Daoy (cell line): ENCODE data around the gene C2orf49. TPM values are rescaled to one million over a fixed set of nuclear protein-coding genes. Genes with fewer than 3 reads are reported as not detected.

Source experiments
- DNase-seq: peaks from one replicate; pipeline ENCODE4 v3.0.0-alpha.2; 2015; ENCODE audit warnings: low read depth
- total RNA-seq: library from RNA; depleted of rRNA; stranded (reverse); fragments of >200 nt; shearing (Covaris generic); gene quantifications from 2 replicates; pipeline ENCODE4 v1.2.3, GENCODE V29; 2014

C2orf49 gene
- total RNA-seq, 1 experiment from 2014 or later, result 10.1 TPM

DNA sequence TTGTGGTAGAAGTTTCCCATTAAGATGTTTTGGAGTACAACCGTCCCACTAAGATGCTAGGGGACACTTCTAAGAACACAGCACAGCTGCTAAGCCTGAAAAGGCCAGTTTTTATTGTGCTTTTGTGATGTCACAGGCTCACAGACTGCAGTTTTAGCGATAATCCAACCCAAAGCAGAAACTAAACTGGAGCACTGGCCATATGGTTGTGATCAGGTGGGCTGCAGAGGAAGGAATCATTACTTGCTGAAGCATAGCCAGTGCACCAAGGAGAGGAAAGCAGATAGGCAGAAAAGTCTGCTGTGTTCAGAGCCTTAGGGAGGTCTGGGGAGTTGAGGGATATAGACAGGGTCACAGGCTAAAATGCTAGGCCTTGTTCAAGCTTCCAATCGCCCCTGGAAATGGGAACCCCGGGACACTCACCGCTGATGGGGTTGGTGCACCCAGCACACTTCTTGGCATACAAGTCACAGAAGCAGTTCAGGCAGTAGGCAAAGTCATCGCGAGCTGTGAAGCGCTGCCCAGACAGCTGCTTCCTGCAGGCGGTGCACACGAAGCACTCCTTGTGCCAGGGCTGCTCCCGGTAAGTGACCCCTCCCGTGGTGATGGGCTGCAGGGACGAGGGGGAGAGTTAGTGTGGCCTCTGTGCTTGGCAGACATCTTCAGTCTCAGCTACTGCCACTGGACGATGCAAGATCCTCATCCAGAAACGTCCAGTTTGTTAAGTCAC is 25.7 kb downstream of the C2orf49 start:
- DNase-seq, result no peak

DNA sequence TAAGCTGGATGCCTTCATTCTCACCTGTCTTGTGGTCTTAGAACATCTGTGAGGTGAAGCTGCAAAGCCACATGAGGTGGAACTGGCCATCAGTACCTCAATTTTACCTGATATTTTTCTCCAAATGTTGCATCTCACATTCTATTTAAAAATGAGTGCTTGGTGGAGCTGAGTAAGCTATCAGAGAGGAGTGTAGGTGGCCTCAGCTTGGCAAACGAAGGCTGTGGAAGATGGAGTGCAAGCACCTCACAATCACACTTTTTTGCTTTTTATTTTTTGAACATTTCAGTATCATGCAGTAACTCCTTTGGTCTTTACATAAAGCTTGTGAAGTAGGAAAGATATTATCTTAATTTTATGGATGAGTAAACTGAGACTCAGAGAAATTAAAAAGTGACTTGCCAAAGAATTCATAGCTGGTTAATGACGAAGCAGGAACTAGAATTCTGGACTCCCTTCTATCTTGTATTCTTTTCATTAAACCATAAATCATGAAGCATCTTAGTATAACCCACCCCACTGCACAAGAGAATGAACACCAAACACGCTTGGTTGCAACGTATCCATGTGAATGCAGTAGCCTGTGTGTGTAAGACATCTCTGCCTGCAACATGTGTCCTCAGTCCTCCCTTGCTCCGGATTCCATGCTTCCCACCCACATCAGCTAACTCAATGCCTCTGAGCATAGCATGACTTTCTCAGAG is 27.2 kb downstream of the C2orf49 start:
- DNase-seq, result no peak

- DNase-seq, result no peak
Observed at GRCh38 chr2:105365206-105365605, 27.9 kb downstream of the C2orf49 start.

GRCh38 chr2:105368759-105369408 is 31.5 kb downstream of the C2orf49 start:
- no peak for DNase-seq

DNA sequence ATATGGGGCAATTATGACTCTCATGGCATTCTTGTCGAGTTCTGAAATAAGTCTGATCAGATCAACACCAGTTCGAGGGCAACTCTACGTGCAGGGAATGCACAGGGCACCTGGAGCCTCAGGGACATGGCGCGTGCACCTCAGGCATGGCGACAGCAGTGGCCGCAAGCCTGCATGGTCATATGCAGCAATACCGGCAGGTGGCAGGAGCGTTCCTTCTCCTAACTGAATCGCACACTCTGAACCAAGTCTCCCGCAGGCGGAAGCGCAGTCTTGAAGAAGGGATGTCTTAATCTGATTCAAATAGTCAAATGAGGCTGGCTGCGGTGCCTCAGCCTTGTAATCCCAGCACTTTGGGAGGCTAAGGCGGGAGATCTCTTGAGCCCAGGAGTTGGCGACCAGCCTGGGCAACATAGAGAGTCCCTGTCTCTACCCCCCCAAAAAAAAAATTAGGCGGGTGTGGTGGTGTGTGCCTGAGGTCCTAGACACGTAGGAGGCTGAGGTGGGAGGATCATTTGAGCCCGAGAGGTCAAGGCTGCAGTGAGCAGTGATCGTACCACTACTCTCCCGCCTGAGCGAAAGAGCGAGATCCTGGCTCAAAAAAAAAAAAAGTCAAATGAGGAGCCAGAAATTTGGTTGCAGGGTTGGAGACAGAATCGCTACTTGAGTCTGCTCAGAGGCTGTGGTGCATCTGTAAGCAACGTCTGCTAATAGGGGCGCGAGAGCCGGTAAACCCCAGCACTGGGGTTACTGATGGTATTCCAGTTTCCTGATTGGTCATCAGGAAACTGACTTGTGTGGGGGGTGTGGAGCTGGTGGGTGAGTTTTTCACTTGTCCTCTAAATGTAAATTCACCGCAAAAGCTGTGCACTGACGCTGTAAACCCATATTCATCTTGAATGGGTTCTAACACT is 32.7 kb downstream of the C2orf49 start:
- DNase-seq, result peak; percentile 67

GRCh38 chr2:105371156-105371555 is 33.8 kb downstream of the C2orf49 start:
- DNase-seq, result no peak

DNA sequence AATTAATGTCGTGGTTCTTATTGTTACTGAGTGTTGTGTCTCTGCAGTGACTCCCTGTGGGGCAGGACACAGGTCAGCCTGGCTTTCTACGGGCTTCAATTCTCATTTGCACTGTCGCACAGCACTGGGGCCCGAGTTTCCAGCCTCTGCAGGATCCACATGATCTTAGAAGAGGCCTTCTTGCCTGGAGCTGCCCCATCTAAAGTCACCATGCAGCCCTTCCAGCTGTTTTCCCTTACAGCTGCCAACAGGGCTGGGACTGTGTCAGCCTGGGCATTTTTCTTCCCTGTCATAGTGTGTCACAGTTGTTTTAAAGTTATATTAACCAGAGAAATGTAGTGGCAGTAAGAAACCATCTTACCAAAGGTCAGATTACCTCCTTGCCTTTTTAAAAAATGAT is 34.5 kb downstream of the C2orf49 start:
- no peak for DNase-seq

GRCh38 chr2:105373344-105373781 is 36.0 kb downstream of the C2orf49 start:
- no peak for DNase-seq

DNA sequence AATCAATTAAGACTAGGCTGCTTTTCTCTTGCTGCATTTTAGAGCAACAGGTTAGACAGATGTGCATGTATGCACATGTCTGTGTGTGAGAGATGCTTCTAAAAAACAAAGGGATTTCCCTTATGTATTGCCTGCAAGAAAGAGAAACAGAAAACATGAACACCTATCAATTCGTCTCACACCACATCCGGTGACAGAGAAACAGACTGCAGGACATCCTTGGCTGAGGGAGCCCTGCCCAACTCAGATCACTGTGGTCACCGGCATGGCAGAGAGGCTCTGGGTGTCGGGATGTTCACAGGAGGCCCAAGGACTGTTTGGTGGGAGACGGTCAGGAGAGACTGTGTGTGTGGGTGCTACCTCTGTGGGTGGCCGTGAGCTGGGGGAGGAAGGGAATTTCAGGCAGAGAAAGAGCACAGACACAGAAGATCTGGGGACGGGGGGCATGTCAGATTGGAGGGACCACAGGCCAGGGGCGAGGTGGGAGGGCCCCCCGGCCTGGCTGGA is 36.6 kb downstream of the C2orf49 start:
- DNase-seq, result no peak

DNA sequence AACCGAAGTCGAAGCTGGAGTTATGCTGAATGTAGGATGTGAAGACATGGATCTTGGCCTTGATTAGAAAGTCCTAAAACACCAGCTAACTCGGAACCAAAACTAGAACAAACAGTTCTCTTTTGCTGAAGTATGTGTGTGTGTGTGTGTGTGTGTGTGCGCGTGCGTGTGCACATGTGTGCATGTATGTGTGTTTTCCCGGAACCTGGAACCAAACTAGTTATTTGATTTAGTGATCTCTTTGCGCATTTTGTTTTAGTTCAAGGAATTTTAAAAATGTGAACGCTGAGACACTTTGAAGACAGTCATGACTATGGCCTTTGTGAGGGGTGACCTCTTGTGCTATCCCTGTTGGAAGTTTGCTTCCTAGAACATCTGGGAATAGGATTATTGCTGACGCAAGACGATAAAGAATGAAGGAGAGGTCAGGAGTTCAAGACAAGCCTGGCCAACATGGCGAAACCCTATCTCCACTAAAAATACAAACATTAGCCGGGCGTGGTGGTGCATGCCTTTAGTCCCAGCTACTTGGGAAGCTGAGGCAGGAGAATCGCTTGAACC is 37.7 kb downstream of the C2orf49 start:
- no peak for DNase-seq

GRCh38 chr2:105376010-105376409 is 38.7 kb downstream of the C2orf49 start:
- DNase-seq, result no peak

- DNase-seq, result no peak
Observed at GRCh38 chr2:105376789-105377240, 39.5 kb downstream of the C2orf49 start.

DNA sequence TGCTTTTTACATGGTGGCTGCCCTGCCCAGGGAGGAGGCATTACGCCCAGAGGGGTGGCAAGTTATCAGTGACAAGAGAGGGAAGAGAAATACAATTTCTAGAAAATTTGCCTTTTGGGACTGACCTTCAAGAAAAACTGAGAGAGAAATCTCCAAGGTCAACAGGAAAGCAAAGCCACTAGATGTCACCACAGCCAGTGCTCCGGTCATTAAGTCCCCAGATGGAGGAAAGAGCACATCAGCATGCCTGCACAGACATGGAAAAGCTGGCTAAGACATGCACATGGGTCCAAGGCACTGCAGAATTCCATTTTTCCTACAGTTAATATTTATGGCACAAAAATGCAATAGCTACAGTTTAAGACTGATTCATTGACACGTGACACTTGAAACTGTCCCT is 40.5 kb downstream of the C2orf49 start:
- no peak for DNase-seq

DNA sequence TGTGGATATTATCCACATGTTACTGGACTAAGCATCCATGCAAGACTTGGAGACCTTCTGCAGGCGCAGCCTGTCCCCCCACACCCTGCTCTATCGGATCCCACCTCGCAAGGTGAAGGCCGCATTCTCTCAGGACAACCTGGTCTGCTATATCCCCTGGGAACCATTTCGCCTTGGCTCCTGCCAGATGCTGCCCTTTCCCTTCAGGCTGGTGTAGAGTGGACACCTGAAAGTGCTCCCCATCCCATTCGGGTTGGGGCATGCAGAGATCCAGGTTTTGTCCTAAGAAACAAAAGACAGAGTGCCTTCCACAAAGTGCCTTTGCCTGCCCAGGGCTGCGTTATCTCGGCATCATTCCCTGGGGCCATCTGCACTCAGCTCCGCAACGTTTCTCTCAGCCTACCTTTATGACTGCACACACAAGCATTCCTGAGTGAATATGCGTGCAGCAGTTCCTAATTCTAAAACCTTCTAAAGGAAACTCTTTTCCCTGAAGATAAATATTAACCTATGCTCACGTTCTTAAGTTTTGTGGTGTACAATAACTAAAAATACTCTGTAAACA is 41.0 kb downstream of the C2orf49 start:
- no peak for DNase-seq

GRCh38 chr2:105378921-105379383 is 41.6 kb downstream of the C2orf49 start:
- DNase-seq, result no peak

GRCh38 chr2:105379741-105380186 is 42.4 kb downstream of the C2orf49 start:
- DNase-seq, result peak; percentile 32

DNA sequence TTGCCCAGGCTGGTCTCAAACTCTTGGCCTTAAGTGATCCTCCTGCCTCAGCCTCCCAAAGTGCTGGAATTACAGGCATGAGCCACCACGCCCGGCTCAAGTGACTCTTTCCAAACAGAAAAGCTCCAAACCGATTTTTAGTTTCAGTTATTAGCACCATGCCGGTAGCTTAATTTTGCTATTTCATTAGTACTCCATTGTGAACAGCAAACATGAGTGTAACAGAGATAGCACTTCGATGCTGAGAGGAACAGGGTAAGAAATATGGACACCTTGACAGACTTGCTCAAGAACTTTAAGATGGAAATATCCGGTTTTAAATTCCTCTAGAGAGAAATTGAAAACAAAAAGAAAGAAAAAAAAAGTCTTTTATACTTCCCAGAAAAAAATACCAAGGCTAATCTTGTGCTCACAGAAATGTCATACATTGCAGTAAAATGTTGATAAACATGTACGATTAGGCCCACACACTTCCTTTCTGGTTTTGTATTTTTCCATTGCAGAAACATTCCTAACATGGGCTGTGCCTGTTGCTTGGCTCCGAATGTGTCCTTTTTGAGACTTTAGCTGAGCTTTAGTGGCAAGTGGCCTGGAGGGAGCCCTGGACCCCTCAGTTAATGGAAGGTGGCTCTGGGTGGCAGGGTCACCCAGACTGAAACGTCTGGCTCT is 43.2 kb downstream of the C2orf49 start:
- no peak for DNase-seq

GRCh38 chr2:105381101-105381668 is 43.8 kb downstream of the C2orf49 start:
- DNase-seq, result no peak

DNA sequence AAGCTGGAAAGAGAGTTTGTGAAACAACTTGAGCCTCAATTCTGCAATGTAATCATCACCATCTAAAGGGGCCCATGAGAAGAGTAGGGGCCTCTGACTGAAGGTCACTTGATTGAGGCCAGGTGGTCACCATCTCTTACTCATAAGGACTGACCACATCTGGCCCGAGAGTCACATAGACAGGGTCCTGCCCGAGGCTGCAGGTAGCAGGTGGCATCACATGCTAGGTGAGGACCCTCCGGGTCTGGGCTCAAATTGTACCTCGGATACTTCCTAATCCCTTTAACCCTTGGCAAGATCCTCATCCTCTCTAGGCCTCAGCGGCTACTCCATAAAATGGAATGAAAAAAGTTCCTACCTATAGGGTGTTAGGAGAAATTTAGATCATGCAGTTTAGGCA is 44.8 kb downstream of the C2orf49 start:
- no peak for DNase-seq
